ENCODE measurements around the gene IRF9. TPM values are rescaled to one million over a fixed set of nuclear protein-coding genes. Genes with fewer than 3 reads are reported as not detected.

Gene IRF9
- total and polyA plus RNA-seq, 2 of the 13 experiments (the other 11 are each of a cell fraction or from before 2014, with no cell fraction given): 14.9 to 49.7 TPM

- TF ChIP-seq NR2C2 (CRISPR knock-in tag; IDR thresholded peaks at IDR 0.05; ENCODE audit: borderline replicate concordance) (no peak), THAP8 (CRISPR knock-in tag; IDR thresholded peaks at IDR 0.05; ENCODE audit: borderline replicate concordance) (no peak), HOXA3 (CRISPR knock-in tag; IDR thresholded peaks at IDR 0.05) (0 out of 2 replicates have a peak, but pooled peaks have one; percentile 1), MXD3 (CRISPR knock-in tag; IDR thresholded peaks at IDR 0.05) (0 out of 2 replicates have a peak, but pooled peaks have one; percentile 32), KLF15 (CRISPR knock-in tag; IDR thresholded peaks at IDR 0.05; ENCODE audit: borderline replicate concordance) (peak; percentile 40; the same call in 1 of the 2 replicates), ZNF703 (CRISPR knock-in tag; IDR thresholded peaks at IDR 0.05; ENCODE audit: borderline replicate concordance) (no peak), NR2F2 (IDR thresholded peaks at IDR 0.05; ENCODE audit: borderline replicate concordance, low read depth) (no peak), IKZF4 (CRISPR knock-in tag; IDR thresholded peaks at IDR 0.05; ENCODE audit: borderline replicate concordance, low read depth, not compliant biosample characterization) (peak; percentile 33), ZNF143 (CRISPR knock-in tag; IDR thresholded peaks at IDR 0.05) (peak; percentile 26; the same call in 1 of the 2 replicates), RELA (CRISPR knock-in tag; IDR thresholded peaks at IDR 0.05) (no peak), JUN (CRISPR knock-in tag; IDR thresholded peaks at IDR 0.05) (no peak; the same call in 1 of the 2 replicates), TGIF2 (CRISPR knock-in tag; IDR thresholded peaks at IDR 0.05) (no peak), REL (CRISPR knock-in tag; conservative IDR thresholded peaks at IDR 0.05) (no peak), SNAPC2 (CRISPR knock-in tag; IDR thresholded peaks at IDR 0.05) (no peak; the same call in 1 of the 2 replicates), ZBTB20 (CRISPR knock-in tag; IDR thresholded peaks at IDR 0.05; ENCODE audit: borderline replicate concordance, low read depth) (peak; percentile 37; the same call in 1 of the 2 replicates), NFYB (CRISPR knock-in tag; IDR thresholded peaks at IDR 0.05) (0 out of 2 replicates have a peak, but pooled peaks have one; percentile 4), EZH2 (conservative IDR thresholded peaks at IDR 0.05; ENCODE audit: low read depth, low read length) (no peak), NAIF1 (CRISPR knock-in tag; IDR thresholded peaks at IDR 0.05; ENCODE audit: borderline replicate concordance) (no peak), ZNF253 (CRISPR knock-in tag; IDR thresholded peaks at IDR 0.05; ENCODE audit: borderline replicate concordance) (0 out of 2 replicates have a peak, but pooled peaks have one; percentile 40), ZBTB1 (CRISPR knock-in tag; IDR thresholded peaks at IDR 0.05; ENCODE audit: borderline replicate concordance) (no peak; the same call in 1 of the 2 replicates), ZNF235 (CRISPR knock-in tag; IDR thresholded peaks at IDR 0.05; ENCODE audit: borderline replicate concordance) (peak; percentile 97), ARID3A (IDR thresholded peaks at IDR 0.05; ENCODE audit: low read depth, low read length) (no peak), KDM5B (CRISPR knock-in tag; IDR thresholded peaks at IDR 0.05; ENCODE audit: borderline replicate concordance) (peak; percentile 82; the same call in 1 of the 2 replicates), KAT2B (IDR thresholded peaks at IDR 0.05; ENCODE audit: borderline replicate concordance, low read depth, low read length) (no peak), ZBTB49 (CRISPR knock-in tag; IDR thresholded peaks at IDR 0.05; ENCODE audit: borderline replicate concordance) (no peak)
Observed at GRCh38 chr14:24147761-24148428, 13.2 kb upstream of the IRF9 start (continued).

Measured in HepG2 (cell line).